Lung (tissue), 12 donors: ENCODE results near the gene SNX27. TPM values are rescaled to one million over a fixed set of nuclear protein-coding genes. Genes with fewer than 3 reads are reported as not detected.
A peak's percentile ranks its signal among the peaks of the same experiment; 100 is the strongest.

Source experiments
- ATAC-seq: fragments of 200-7000 bp; cut with Tn5 transposase; one replicate; pipeline ENCODE4 v1.9.1; 2020; ENCODE audit warnings: moderate number of reproducible peaks; ENCODE audit not compliant: insufficient read depth, low FRiP score
- DNase-seq, 3 donors: peaks; one replicate each; pipeline ENCODE4 v3.0.0-alpha.2; 2013 to 2017
- H3K27ac ChIP-seq, 2 donors: one replicate each; pipeline ENCODE4 v1.5.1; 2013; ENCODE audit warnings: mild to moderate bottlenecking in 2 of 2, moderate library complexity in 2 of 2, control low read depth in 1 of 2, inconsistent platforms in 1 of 2, low read depth in 1 of 2, low read length in 1 of 2
- H3K27me3 ChIP-seq, 3 donors: one replicate each; pipeline ENCODE4 v1.5.1; 2013; ENCODE audit warnings: low read length in 2 of 3; ENCODE audit not compliant: control insufficient read depth in 3 of 3, insufficient read depth in 3 of 3
- H3K36me3 ChIP-seq, 4 donors: one replicate each; pipeline ENCODE4 v1.5.1; 2013; ENCODE audit warnings: low read length in 4 of 4, mild to moderate bottlenecking in 1 of 4, moderate library complexity in 1 of 4; ENCODE audit not compliant: control insufficient read depth in 4 of 4, insufficient read depth in 4 of 4
- H3K4me1 ChIP-seq, 5 donors: one replicate each; pipeline ENCODE4 v1.5.1; 2013; ENCODE audit warnings: low read length in 5 of 5, mild to moderate bottlenecking in 2 of 5, moderate library complexity in 1 of 5; ENCODE audit not compliant: control insufficient read depth in 5 of 5, insufficient read depth in 5 of 5
- H3K4me3 ChIP-seq: one replicate; pipeline ENCODE4 v1.5.1; 2013; ENCODE audit warnings: mild to moderate bottlenecking, control low read depth, moderate library complexity
- H3K9ac ChIP-seq, 2 donors: one replicate each; pipeline ENCODE4 v1.5.1; 2013; ENCODE audit warnings: low read length in 2 of 2, control low read depth in 1 of 2; ENCODE audit not compliant: insufficient read depth in 1 of 2
- H3K9me3 ChIP-seq, 4 donors: one replicate each; pipeline ENCODE4 v1.5.1; 2013; ENCODE audit warnings: low read length in 3 of 4, mild to moderate bottlenecking in 1 of 4, moderate library complexity in 1 of 4; ENCODE audit not compliant: control insufficient read depth in 4 of 4, insufficient read depth in 3 of 4
- CTCF ChIP-seq: IDR thresholded peaks from 2 replicates; pipeline ENCODE4 v1.5.1; 2012; ENCODE audit warnings: mild to moderate bottlenecking; ENCODE audit errors: control extremely low read depth, extremely low read depth
- WGBS, 2 donors: extraction: QIAGEN DNeasy Blood & Tissue Kit; methylation state at CpG; one replicate each; pipeline ENCODE4 v1.1.7; 2013; 5-methylcytosine and 5-hydroxymethylcytosine counted together
- polyA plus RNA-seq, 2 donors: library from polyadenylated mRNA; stranded (reverse); fragments of 200-250 nt; gene quantifications; one replicate each; pipeline ENCODE4 v1.2.1, GENCODE V29; 2013
- total RNA-seq, 2 donors: library from RNA; depleted of rRNA in 1 of 2; stranded (reverse); fragments of >200 nt in 1 of 2; gene quantifications; one replicate each; pipeline ENCODE4 v1.2.1, GENCODE V29; 2014 to 2021
- donor health status: control.
- donor health status: control.
- donor health status: Bipolar disorder and iron deficiency.
- donor health status: healthy.
- donor health status: DM: yes; HTN: yes; CAD: no.

The SNX27 gene
- total and polyA plus RNA-seq, 4 donors: 12.1 to 63.7 (median 26.5) TPM

DNA sequence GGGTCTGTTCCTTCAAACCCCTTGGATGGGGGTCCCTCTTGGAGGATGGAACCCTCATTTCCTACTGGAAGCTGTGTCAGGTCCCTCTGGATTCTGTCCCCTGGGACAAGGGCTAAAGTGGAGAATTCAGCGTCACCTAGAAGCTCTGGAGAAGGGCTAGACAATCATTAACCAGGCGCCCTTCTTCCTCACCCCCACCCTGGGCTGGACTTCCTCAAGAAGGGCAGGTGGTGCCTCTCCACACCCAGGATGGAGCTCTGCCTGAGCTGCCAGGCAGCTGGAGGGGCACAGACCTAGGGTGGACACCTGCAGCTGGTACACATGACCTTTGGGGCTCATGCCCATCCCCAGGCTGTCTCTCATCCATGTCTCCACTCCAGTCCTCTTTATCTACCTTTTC lies 101.2 kb downstream of the SNX27 start:
- Histone ChIP-seq H3K4me3 (no peak overlapping the region), H3K9me3 (no peaks in the 10 kb centered on the region), H3K9ac (no peak overlapping the region), H3K4me1 (peaks cover 0 to 17% (median 12%) of the 10 kb centered on the region in 5 donors), H3K27me3 (peaks cover 0 to 13% (median 7%) of the 10 kb centered on the region in 3 donors), H3K27ac (no peak overlapping the region), H3K36me3 (no peaks in the 10 kb centered on the region)
- 72 to 81% methylated on average over 2 of the region's 2 CpGs for WGBS, 2 donors
- ATAC-seq (no peak), DNase-seq (peak in 2 of 3 donors; percentile 46 to 64)
- no peak for TF ChIP-seq CTCF

GRCh38 chr1:151713874-151714273 lies 102.0 kb downstream of the SNX27 start:
- H3K4me1 ChIP-seq: peaks cover 0 to 19% (median 12%) of the 10 kb centered on the region in 5 donors
- WGBS, 2 donors: 86 to 97% methylated on average over 2 of the region's 2 CpGs
- no peak overlapping the region for H3K4me3 ChIP-seq
- H3K36me3 ChIP-seq: no peaks in the 10 kb centered on the region
- H3K27me3 ChIP-seq: peaks cover 0 to 14% (median 13%) of the 10 kb centered on the region in 3 donors
- no peak for DNase-seq
- no peak overlapping the region for H3K27ac ChIP-seq
- no peak overlapping the region for H3K9ac ChIP-seq
- H3K9me3 ChIP-seq: no peaks in the 10 kb centered on the region
- TF ChIP-seq CTCF: no peak
- no peak for ATAC-seq

GRCh38 chr1:151714820-151715725 lies 103.2 kb downstream of the SNX27 start:
- H3K27ac ChIP-seq: no peak overlapping the region
- H3K36me3 ChIP-seq: no peaks in the 10 kb centered on the region
- WGBS, 2 donors: 67 to 75% methylated on average over 10 of the region's 10 CpGs
- H3K4me3 ChIP-seq: no peak overlapping the region
- DNase-seq (no peak), ATAC-seq (no peak)
- H3K9me3 ChIP-seq: no peaks in the 10 kb centered on the region
- H3K27me3 ChIP-seq: peaks cover 0 to 14% (median 14%) of the 10 kb centered on the region in 3 donors
- H3K9ac ChIP-seq: no peak overlapping the region
- no peak for TF ChIP-seq CTCF
- peaks cover 0 to 19% (median 12%) of the 10 kb centered on the region in 5 donors for H3K4me1 ChIP-seq
